NB4 (cell line): Measurements from ENCODE around the gene KCNQ5.
"Not testable (repeated sequence)": the region's sequence is repeated elsewhere in the genome, so short reads cannot be mapped to it uniquely, and the experiment has no call there.

ENCODE experiments used
- MYC ChIP-seq: IDR thresholded peaks from 2 replicates; pipeline ENCODE4 v1.6.1; 2011; ENCODE audit warnings: low read depth, low read length
- POLR2A ChIP-seq: IDR thresholded peaks from 2 replicates; pipeline ENCODE4 v1.6.1; 2011; ENCODE audit warnings: mild to moderate bottlenecking; ENCODE audit not compliant: insufficient read length; ENCODE audit errors: extremely low read depth
- TF ChIP-seq, protein P1 (sequence below): IDR thresholded peaks from one replicate; pipeline ENCODE4 v1.5.1; 2012; ENCODE audit warnings: low read depth, low read length
- TF ChIP-seq, protein P2 (sequence below): IDR thresholded peaks from 2 replicates; pipeline ENCODE4 v1.6.1; 2011; ENCODE audit warnings: low read depth, low read length

DNA sequence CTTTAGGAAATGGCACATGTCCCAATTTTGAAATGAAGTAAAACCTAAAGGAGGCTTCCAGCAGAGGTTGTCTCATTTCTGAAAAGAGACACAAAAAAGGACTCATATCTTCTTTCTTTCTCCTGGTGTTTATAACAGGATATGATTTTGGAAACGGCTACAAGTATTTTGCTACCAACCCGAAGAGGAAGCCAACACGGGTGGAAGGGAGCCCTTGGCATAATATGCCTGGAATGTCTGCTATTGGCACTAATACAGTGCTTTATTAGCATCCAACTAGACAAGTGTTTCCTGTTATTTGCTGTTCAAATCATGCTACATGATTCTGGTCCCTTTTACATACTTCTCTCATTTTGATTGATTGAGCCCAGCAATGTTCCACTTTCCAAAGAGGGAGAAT, 612.1 kb downstream of the KCNQ5 start:
- TF ChIP-seq, protein P1, sequence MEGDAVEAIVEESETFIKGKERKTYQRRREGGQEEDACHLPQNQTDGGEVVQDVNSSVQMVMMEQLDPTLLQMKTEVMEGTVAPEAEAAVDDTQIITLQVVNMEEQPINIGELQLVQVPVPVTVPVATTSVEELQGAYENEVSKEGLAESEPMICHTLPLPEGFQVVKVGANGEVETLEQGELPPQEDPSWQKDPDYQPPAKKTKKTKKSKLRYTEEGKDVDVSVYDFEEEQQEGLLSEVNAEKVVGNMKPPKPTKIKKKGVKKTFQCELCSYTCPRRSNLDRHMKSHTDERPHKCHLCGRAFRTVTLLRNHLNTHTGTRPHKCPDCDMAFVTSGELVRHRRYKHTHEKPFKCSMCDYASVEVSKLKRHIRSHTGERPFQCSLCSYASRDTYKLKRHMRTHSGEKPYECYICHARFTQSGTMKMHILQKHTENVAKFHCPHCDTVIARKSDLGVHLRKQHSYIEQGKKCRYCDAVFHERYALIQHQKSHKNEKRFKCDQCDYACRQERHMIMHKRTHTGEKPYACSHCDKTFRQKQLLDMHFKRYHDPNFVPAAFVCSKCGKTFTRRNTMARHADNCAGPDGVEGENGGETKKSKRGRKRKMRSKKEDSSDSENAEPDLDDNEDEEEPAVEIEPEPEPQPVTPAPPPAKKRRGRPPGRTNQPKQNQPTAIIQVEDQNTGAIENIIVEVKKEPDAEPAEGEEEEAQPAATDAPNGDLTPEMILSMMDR = not testable (repeated sequence)
- not testable (repeated sequence) for TF ChIP-seq POLR2A, MYC
- TF ChIP-seq, protein P2, sequence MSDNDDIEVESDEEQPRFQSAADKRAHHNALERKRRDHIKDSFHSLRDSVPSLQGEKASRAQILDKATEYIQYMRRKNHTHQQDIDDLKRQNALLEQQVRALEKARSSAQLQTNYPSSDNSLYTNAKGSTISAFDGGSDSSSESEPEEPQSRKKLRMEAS = not testable (repeated sequence)
